Choroid plexus epithelial cell (primary cell): ENCODE measurements around the gene C16orf96.
A peak's percentile ranks its signal among the peaks of the same experiment; 100 is the strongest.

ENCODE experiments used
- DNase-seq: peaks from one replicate; pipeline ENCODE4 v3.0.0-alpha.2; 2010; ENCODE audit warnings: low read depth
- H3K4me3 ChIP-seq: 2 replicates; pipeline ENCODE4 v1.5.1; 2011; ENCODE audit warnings: low read depth, mild to moderate bottlenecking, control low read depth, low read length, moderate library complexity
- TF ChIP-seq, protein P1 (sequence below): conservative IDR thresholded peaks from 2 replicates; pipeline ENCODE4 v1.5.1; 2011; ENCODE audit warnings: low read depth, mild to moderate bottlenecking, control low read depth, inconsistent platforms, low read length, moderate library complexity

Gene C16orf96

DNA sequence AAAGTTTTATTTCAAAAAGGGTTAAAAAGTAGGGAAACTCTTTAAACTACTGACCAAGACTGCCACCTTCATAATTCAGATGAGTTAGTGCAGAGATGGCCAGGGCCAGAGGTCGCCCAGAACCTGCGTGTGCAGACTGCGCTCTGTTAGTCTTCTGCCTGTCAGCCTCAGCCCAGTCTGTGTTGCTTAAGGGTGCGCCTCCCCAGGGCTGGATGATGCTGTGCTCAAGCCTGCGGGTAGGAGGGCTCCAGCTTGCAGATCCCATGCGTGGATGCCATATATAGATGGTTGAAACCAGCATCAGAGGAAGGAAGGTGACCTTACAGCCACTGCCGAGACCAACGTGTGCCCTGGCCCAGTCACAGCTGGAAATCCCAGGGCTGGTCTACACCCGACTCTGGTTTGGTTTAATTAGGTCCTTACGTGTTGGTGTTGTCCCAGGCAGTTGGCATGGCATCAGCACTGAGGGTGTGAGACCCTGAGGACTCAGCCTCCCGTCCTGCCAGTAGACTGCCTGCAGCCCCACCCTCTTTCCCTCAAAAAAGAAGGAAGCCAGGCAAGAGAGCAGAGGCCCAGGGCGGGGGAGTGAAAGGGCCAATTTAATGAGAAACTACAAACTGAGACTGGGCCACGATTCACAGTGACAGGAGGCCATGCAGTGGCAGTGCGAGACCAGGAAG lies 45.3 kb upstream of the C16orf96 start:
- TF ChIP-seq, protein P1, sequence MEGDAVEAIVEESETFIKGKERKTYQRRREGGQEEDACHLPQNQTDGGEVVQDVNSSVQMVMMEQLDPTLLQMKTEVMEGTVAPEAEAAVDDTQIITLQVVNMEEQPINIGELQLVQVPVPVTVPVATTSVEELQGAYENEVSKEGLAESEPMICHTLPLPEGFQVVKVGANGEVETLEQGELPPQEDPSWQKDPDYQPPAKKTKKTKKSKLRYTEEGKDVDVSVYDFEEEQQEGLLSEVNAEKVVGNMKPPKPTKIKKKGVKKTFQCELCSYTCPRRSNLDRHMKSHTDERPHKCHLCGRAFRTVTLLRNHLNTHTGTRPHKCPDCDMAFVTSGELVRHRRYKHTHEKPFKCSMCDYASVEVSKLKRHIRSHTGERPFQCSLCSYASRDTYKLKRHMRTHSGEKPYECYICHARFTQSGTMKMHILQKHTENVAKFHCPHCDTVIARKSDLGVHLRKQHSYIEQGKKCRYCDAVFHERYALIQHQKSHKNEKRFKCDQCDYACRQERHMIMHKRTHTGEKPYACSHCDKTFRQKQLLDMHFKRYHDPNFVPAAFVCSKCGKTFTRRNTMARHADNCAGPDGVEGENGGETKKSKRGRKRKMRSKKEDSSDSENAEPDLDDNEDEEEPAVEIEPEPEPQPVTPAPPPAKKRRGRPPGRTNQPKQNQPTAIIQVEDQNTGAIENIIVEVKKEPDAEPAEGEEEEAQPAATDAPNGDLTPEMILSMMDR, result no peak
- no peak for DNase-seq
- H3K4me3 ChIP-seq, result no peak overlapping the region

DNA sequence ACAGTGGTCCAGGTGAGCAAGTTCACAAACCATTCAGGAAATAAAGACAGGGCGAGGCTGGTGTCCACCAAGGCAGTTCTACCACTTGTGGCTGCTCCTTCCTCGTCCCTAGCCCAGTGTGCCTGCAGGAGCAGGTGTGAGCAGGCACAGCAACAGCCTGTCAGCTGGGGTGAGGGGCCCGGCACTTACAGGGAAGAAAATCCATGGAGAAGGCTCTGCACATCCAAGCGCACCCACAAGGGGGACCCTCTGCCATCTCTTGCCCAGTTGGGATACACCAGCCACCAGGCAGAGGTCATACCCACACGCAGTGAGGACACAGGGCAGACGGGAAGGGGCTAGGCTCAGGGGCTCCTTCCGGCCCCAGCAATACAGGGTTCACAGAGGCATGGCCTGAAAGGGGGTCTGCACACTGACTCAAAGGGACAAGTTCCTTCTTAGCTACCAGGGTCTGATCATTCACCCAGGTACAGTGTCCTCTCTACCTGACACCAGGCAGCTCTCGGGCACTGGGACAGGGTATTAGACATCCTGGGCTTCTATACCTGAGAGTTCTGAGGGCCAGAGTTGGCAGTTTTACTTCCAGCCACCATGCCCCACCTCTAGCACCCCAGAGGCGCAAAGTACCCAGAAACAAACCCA lies 44.6 kb upstream of the C16orf96 start:
- TF ChIP-seq, protein P1, result peak; percentile 75
- DNase-seq, result peak; percentile 62
- H3K4me3 ChIP-seq, result no peak overlapping the region

DNA sequence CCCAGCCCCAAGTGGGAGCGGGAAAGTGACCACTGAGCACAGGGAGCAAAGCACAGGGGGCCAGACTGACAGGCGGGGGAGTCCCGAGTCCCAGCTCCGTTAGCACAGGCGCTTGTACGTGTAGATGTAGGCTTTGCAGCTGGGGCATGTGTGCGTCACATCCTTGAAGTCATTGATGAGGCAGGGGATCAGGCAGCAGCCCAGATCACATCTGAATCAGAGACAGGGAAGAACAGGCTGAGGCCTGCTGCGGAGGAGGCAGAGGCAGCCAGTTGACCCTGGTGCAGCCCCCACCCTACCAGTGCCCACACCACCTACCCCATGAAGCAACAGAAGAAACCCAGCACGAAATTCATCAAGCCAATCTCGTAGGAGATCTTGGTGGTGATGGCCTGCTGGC lies 43.7 kb upstream of the C16orf96 start:
- DNase-seq, result no peak
- H3K4me3 ChIP-seq, result no peak overlapping the region
- TF ChIP-seq, protein P1, result no peak

DNA sequence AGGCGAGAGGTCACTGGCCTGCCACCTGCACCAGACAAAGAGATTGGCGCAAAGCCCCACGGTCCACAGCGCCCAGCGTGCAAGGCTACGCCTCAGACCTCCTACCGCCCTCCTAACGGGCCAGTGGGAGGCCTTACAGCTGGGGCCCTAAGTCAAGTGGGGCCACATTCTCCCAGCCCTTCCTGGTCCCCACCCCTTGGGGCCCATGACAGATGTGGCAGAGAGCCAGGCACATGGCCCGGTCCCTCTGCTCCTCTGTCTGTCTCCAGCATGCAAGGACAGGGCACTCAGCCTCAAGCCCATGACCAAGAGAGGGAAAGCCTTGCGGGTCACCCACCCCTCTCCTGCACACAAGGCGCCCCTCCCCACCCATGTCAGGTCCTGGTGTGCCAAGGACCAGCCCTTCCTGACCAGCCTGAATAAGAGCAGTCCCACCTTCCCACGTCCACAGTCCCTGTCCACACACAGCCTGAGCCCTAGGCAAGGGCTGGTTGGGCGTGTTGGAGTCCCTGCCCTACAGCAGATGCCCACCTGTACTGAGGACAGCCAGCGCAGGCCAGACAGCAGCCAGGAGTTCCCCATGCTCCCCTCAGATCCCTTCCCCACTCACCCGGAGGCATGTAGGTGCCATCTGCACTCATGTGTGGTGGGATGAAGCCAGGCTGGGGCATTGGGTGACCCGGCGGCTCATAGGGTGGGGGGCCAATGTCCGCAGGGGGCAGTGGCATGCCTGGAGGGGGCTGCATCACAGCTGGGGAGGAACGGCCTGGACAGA lies 42.9 kb upstream of the C16orf96 start:
- TF ChIP-seq, protein P1, result no peak

DNA sequence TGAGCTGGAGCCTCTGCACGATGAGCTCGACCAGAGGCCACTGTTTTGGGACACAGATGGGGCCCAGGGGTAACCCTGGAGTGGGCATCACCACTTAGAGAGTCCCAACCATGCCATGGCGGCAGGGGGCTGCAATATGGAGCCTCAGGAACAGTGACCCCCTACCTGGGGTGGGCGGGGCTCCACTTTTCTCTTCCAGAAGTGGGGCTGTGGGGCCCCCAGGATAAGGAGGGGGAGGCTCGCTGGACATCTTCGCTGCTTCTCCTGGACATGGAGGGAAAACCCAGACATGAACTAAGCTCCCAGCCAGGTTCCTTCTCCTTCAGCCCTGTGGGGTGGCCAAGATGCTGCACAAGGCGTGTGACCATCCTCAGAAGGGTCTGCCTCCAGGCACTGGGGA lies 42.3 kb upstream of the C16orf96 start:
- no peak overlapping the region for H3K4me3 ChIP-seq
- no peak for DNase-seq
- TF ChIP-seq, protein P1, result no peak

More for the DNA sequence above, 42.9 kb upstream of the C16orf96 start:
- no peak for DNase-seq
- no peak overlapping the region for H3K4me3 ChIP-seq

DNA sequence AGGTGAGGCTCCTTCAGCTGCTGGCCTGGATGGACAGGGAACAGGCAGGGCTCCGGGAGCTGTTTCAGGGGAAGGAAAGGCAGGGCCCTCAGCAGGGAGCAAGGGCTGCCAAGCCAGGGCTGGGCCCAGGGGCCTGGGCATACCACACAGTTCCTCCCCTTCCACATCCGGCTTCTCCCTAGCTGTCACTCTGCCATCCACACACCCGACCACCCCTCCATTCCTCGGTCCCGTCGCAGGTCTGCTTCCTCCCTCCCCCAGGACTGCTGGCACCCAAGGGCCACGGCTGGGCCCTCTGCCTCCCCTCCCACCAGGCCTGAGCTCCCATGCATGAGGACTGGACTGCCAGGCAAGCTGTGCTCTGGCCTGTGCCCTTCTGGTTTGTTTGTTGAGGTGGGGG lies 41.5 kb upstream of the C16orf96 start:
- DNase-seq, result no peak
- no peak overlapping the region for H3K4me3 ChIP-seq
- TF ChIP-seq, protein P1, result no peak
